CD4-positive, alpha-beta T cell treated with Interleukin-4 for 1 hour (primary cell): ENCODE data around the gene EYA2.
"Not testable (repeated sequence)": the region's sequence is repeated elsewhere in the genome, so short reads cannot be mapped to it uniquely, and the experiment has no call there.

ENCODE experiments used
- DNase-seq, 2 donors: peaks; one replicate each; pipeline ENCODE4 v3.0.0-alpha.2; 2020 to 2022

Gene EYA2

GRCh38 chr20:47189060-47189459 is 294.4 kb downstream of the EYA2 start:
- DNase-seq = no peak

GRCh38 chr20:47191074-47191673 is 296.5 kb downstream of the EYA2 start:
- no peak for DNase-seq

GRCh38 chr20:47191956-47192355 is 297.3 kb downstream of the EYA2 start:
- no peak for DNase-seq

GRCh38 chr20:47195573-47195972 is 300.9 kb downstream of the EYA2 start:
- no peak for DNase-seq

GRCh38 chr20:47196091-47197081 is 301.7 kb downstream of the EYA2 start:
- DNase-seq = peak; percentile 65 to 68

GRCh38 chr20:47198254-47198671 is 303.6 kb downstream of the EYA2 start:
- DNase-seq = no peak

- DNase-seq = no peak
Observed at GRCh38 chr20:47198996-47199552, 304.4 kb downstream of the EYA2 start.

- no peak for DNase-seq
Observed at GRCh38 chr20:47201074-47201730, 306.6 kb downstream of the EYA2 start.

- no peak for DNase-seq
Observed at GRCh38 chr20:47202733-47203667, 308.4 kb downstream of the EYA2 start.

- DNase-seq = no peak
Observed at GRCh38 chr20:47204008-47204849, 309.6 kb downstream of the EYA2 start.

- not testable (repeated sequence) for DNase-seq
Observed at GRCh38 chr20:47204850-47205122, 310.1 kb downstream of the EYA2 start.

GRCh38 chr20:47205577-47206123 is 311.0 kb downstream of the EYA2 start:
- peak in 1 of 2 donors; percentile 67 for DNase-seq

GRCh38 chr20:47206552-47206951 is 311.9 kb downstream of the EYA2 start:
- DNase-seq = not testable (repeated sequence)

- no peak for DNase-seq
Observed at GRCh38 chr20:47206962-47207641, 312.5 kb downstream of the EYA2 start.

GRCh38 chr20:47208534-47209174 is 314.0 kb downstream of the EYA2 start:
- no peak for DNase-seq

- DNase-seq = no peak
Observed at GRCh38 chr20:47209982-47210381, 315.3 kb downstream of the EYA2 start.

- no peak for DNase-seq
Observed at GRCh38 chr20:47210470-47210869, 315.8 kb downstream of the EYA2 start.

GRCh38 chr20:47211036-47211435 is 316.4 kb downstream of the EYA2 start:
- no peak for DNase-seq

- DNase-seq = no peak
Observed at GRCh38 chr20:47212606-47213207, 318.1 kb downstream of the EYA2 start.
